CD4-positive, alpha-beta T cell treated with Interleukin-4 for 4 hours (primary cell): ENCODE data around the gene GFPT1.
A peak's percentile ranks its signal among the peaks of the same experiment; 100 is the strongest.

Source experiments
- DNase-seq: peaks from one replicate; pipeline ENCODE4 v3.0.0-alpha.2; 2020

GFPT1 gene

GRCh38 chr2:69315160-69315761 is 71.8 kb downstream of the GFPT1 start:
- DNase-seq, result no peak

GRCh38 chr2:69311024-69311416 is 76.0 kb downstream of the GFPT1 start:
- no peak for DNase-seq

GRCh38 chr2:69310111-69311023 is 76.7 kb downstream of the GFPT1 start:
- no peak for DNase-seq

GRCh38 chr2:69309351-69310110 is 77.5 kb downstream of the GFPT1 start:
- peak; percentile 21 for DNase-seq

GRCh38 chr2:69308338-69308737 is 78.7 kb downstream of the GFPT1 start:
- DNase-seq, result no peak

- DNase-seq, result no peak
Observed at GRCh38 chr2:69307579-69308064, 79.4 kb downstream of the GFPT1 start.

GRCh38 chr2:69306822-69307578 is 80.0 kb downstream of the GFPT1 start:
- peak; percentile 52 for DNase-seq

GRCh38 chr2:69306393-69306821 is 80.6 kb downstream of the GFPT1 start:
- no peak for DNase-seq

GRCh38 chr2:69305712-69306392 is 81.2 kb downstream of the GFPT1 start:
- DNase-seq, result no peak

- no peak for DNase-seq
Observed at GRCh38 chr2:69305166-69305565, 81.9 kb downstream of the GFPT1 start.

GRCh38 chr2:69304656-69305055 is 82.4 kb downstream of the GFPT1 start:
- no peak for DNase-seq

- DNase-seq, result no peak
Observed at GRCh38 chr2:69300650-69301049, 86.4 kb downstream of the GFPT1 start.

- DNase-seq, result no peak
Observed at GRCh38 chr2:69299772-69300516, 87.1 kb downstream of the GFPT1 start.

- no peak for DNase-seq
Observed at GRCh38 chr2:69298862-69299261, 88.2 kb downstream of the GFPT1 start.

GRCh38 chr2:69298261-69298660 is 88.8 kb downstream of the GFPT1 start:
- no peak for DNase-seq

- DNase-seq, result no peak
Observed at GRCh38 chr2:69297216-69297615, 89.8 kb downstream of the GFPT1 start.

- no peak for DNase-seq
Observed at GRCh38 chr2:69296421-69296820, 90.6 kb downstream of the GFPT1 start.

- DNase-seq, result no peak
Observed at GRCh38 chr2:69292256-69292655, 94.8 kb downstream of the GFPT1 start.

- no peak for DNase-seq
Observed at GRCh38 chr2:69291721-69292120, 95.3 kb downstream of the GFPT1 start.

- no peak for DNase-seq
Observed at GRCh38 chr2:69291004-69291650, 95.9 kb downstream of the GFPT1 start.

- DNase-seq, result no peak
Observed at GRCh38 chr2:69288429-69288828, 98.6 kb downstream of the GFPT1 start.
